ENCODE measurements around the gene DECR2.
A peak's percentile ranks its signal among the peaks of the same experiment; 100 is the strongest.

DECR2 gene

GRCh38 chr16:450785-451512 lies 49.3 kb downstream of the DECR2 start:
- no peak for DNase-seq

GRCh38 chr16:454397-454940 lies 52.8 kb downstream of the DECR2 start:
- no peak for DNase-seq

- DNase-seq, result no peak
Observed at GRCh38 chr16:455453-455852, 53.8 kb downstream of the DECR2 start.

- peak; percentile 56 for DNase-seq
Observed at GRCh38 chr16:456891-457483, 55.3 kb downstream of the DECR2 start.

GRCh38 chr16:457732-458400 lies 56.2 kb downstream of the DECR2 start:
- peak; percentile 33 for DNase-seq

- DNase-seq, result no peak
Observed at GRCh38 chr16:459761-460160, 58.1 kb downstream of the DECR2 start.

- DNase-seq, result no peak
Observed at GRCh38 chr16:460787-461186, 59.1 kb downstream of the DECR2 start.

Data from right hindlimb (tissue), 1 donor.